NB4 (cell line): ENCODE data around the gene MAD1L1.
"Not testable (repeated sequence)": the region's sequence is repeated elsewhere in the genome, so short reads cannot be mapped to it uniquely, and the experiment has no call there.

Experiments
- DNase-seq: peaks from one replicate; pipeline ENCODE4 v3.0.0; 2010; ENCODE audit warnings: low read depth
- H3K4me3 ChIP-seq: one replicate; pipeline ENCODE4 v1.5.1; 2011; ENCODE audit warnings: mild to moderate bottlenecking, low read depth, low read length, moderate library complexity
- MYC ChIP-seq: IDR thresholded peaks from 2 replicates; pipeline ENCODE4 v1.6.1; 2011; ENCODE audit warnings: low read depth, low read length
- POLR2A ChIP-seq: IDR thresholded peaks from 2 replicates; pipeline ENCODE4 v1.6.1; 2011; ENCODE audit warnings: mild to moderate bottlenecking; ENCODE audit not compliant: insufficient read length; ENCODE audit errors: extremely low read depth
- TF ChIP-seq, protein P1 (sequence below): IDR thresholded peaks from 2 replicates; pipeline ENCODE4 v1.6.1; 2011; ENCODE audit warnings: low read depth, low read length
- TF ChIP-seq, protein P2 (sequence below): IDR thresholded peaks from one replicate; pipeline ENCODE4 v1.5.1; 2012; ENCODE audit warnings: low read depth, low read length

MAD1L1 gene

GRCh38 chr7:1819259-1819841 lies 413.4 kb downstream of the MAD1L1 start:
- TF ChIP-seq, protein P1, sequence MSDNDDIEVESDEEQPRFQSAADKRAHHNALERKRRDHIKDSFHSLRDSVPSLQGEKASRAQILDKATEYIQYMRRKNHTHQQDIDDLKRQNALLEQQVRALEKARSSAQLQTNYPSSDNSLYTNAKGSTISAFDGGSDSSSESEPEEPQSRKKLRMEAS = peak; percentile 79
- TF ChIP-seq, protein P2, sequence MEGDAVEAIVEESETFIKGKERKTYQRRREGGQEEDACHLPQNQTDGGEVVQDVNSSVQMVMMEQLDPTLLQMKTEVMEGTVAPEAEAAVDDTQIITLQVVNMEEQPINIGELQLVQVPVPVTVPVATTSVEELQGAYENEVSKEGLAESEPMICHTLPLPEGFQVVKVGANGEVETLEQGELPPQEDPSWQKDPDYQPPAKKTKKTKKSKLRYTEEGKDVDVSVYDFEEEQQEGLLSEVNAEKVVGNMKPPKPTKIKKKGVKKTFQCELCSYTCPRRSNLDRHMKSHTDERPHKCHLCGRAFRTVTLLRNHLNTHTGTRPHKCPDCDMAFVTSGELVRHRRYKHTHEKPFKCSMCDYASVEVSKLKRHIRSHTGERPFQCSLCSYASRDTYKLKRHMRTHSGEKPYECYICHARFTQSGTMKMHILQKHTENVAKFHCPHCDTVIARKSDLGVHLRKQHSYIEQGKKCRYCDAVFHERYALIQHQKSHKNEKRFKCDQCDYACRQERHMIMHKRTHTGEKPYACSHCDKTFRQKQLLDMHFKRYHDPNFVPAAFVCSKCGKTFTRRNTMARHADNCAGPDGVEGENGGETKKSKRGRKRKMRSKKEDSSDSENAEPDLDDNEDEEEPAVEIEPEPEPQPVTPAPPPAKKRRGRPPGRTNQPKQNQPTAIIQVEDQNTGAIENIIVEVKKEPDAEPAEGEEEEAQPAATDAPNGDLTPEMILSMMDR = no peak
- no peak overlapping the region for H3K4me3 ChIP-seq
- DNase-seq = peak; percentile 93

- TF ChIP-seq, protein P2 = no peak
- TF ChIP-seq, protein P1 = no peak
- TF ChIP-seq MYC = no peak
- no peak for DNase-seq
- no peak overlapping the region for H3K4me3 ChIP-seq
Measured at GRCh38 chr7:1818575-1819258, 414.0 kb downstream of the MAD1L1 start.

DNA sequence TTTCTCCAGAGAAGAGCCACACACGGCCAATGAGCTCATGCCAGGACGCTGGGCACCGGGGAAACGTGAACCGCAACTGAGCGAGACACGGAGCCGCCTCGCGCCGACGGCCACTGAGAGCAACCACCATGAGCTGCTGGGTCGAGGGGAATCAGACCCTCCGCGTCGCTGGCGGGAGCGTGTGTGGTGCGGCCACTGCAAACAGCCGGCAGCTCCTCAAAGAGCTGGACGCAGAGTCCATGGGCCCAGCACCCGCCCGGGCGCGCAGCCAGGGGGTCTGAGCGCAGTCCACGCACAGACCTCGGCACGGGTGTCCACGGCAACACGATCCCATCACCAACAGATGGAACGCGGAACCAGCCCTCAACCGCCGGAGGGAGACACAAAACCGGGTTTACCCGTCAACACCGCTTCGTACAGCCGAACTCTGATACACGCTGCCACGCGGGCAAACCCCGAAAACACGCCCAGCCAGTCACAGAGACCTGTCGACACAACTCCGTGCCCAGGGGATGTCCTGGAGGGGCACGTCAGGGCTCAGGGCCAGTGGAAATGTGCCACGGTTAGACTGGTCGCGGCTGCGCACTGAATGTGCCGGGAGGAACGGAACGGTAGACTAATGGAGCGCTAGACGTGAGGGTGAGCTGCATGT lies 415.6 kb downstream of the MAD1L1 start:
- no peak overlapping the region for H3K4me3 ChIP-seq
- TF ChIP-seq, protein P2 = no peak
- TF ChIP-seq MYC (no peak), POLR2A (no peak)
- TF ChIP-seq, protein P1 = no peak
- no peak for DNase-seq

DNA sequence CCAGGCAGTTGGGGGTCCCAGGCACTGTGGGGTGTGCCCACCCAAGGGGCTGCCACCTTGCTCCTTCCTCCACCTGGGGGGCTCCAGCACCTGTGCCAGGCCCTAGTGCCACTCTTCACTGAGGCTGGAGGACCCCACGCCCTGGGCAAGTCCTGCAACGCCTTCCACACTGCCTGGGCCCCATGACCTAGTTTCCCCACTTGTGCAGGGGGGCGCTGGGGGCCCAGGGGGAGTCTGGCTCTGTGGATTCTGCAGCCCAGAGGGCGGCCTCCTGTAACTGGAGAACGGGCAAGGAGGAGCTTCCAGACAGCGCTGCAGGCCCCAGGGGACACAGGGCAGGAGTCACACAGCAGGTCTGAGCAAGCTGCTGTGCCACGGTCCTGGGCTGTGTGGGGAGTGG lies 416.3 kb downstream of the MAD1L1 start:
- TF ChIP-seq MYC = peak; percentile 29; the same call in 1 of the 2 replicates
- H3K4me3 ChIP-seq = not testable (repeated sequence)
- DNase-seq = peak; percentile 78

- TF ChIP-seq, protein P1 = peak; percentile 86
- peak; percentile 72 for TF ChIP-seq MYC
- not testable (repeated sequence) for H3K4me3 ChIP-seq
- DNase-seq = peak; percentile 93
Measured at GRCh38 chr7:1815551-1816281, 417.0 kb downstream of the MAD1L1 start.

DNA sequence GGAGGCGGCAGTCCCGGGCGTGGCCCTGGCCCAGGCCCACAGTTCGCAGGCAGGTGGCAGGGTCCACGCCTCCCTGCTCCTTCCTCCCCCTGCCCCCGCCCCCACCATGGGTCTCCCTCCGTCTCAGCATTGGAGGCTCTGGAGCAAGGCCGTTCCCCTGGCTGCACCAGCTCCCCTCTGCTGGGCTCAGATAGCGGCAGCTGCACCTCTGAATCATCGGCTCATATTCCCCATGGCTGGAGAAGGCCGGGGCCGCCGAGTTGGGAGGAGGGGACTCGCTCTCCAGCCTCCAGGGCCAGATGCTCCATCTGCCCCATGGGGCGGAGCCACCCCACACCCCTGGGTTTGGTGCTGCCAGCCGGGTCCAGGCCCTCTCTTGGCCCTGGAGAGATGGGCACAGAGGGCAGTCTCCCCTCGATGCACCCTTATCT lies 417.7 kb downstream of the MAD1L1 start:
- TF ChIP-seq POLR2A (no peak), MYC (no peak)
- TF ChIP-seq, protein P1 = no peak
- TF ChIP-seq, protein P2 = no peak
- no peak overlapping the region for H3K4me3 ChIP-seq
- DNase-seq = peak; percentile 51
